NOMO-1 treated with DMSO at 0.1 percent for 48 hours (cell line): ENCODE measurements around the gene CCDC97.
"Not testable (repeated sequence)": the region's sequence is repeated elsewhere in the genome, so short reads cannot be mapped to it uniquely, and the experiment has no call there.

Experiments used
- DNase-seq: peaks from one replicate; lab custom pipeline; 2025; ENCODE audit not compliant: unreplicated experiment; lab: John Stamatoyannopoulos, UW

The CCDC97 gene

DNA sequence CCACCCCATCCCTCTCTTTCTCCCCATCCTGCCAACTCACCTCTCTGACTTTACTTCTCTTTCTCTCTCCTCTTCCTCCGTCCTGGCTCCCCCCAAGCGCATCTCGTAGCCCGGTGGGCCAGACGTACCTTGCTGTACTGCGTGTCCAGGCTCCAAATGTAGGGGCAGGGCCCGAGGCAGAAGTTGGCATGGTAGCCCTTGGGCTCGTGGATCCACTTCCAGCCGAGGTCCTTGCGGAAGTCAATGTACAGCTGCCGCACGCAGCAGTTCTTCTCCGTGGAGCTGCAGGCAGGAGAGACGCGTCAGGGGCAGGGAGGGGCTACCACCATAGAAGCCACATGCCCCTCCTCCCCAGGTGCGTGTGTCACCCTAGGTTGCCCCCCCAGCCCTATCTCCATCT, 22.0 kb downstream of the CCDC97 start:
- no peak for DNase-seq

DNA sequence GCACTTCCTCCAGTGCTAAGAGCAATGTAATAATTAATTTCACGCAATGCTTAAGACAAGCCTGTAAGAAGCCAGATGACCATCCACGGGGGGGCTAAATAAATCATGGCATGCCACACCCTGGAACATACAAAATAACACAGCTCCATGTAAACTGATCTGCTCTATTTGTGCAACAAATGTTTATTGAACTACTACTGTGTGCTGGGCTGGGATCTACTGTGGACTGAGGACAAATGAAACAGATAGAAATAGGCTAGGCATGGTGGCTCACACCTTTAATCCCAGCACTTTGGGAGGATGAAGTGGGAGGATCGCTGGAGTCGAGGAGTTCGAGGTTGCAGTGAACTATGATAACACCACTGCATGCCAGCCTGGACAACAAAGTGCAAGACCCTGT, 22.5 kb downstream of the CCDC97 start:
- no peak for DNase-seq

- peak; percentile 36 for DNase-seq
Observed at GRCh38 chr19:41334793-41335192, 24.8 kb downstream of the CCDC97 start.

DNA sequence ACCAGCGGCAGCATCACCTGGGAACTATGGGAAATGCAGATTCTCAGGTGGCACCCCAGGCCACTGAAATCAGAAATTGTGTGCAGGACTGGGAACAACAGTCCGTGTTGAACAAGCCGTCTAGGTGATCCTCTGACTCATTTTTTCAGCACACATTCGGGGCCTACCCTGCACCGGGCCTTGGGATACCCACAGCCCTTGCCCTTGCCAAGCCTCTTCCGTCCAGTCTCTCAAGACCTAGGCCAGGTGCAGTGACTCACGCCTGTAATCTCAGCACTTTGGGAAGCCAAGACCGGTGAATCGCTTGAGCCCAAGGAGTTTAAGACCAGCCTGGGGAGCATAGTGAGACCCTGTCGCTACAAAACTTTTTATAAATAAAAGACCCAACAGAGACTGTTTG, 25.5 kb downstream of the CCDC97 start:
- no peak for DNase-seq

GRCh38 chr19:41339936-41340335, 30.0 kb downstream of the CCDC97 start:
- no peak for DNase-seq

DNA sequence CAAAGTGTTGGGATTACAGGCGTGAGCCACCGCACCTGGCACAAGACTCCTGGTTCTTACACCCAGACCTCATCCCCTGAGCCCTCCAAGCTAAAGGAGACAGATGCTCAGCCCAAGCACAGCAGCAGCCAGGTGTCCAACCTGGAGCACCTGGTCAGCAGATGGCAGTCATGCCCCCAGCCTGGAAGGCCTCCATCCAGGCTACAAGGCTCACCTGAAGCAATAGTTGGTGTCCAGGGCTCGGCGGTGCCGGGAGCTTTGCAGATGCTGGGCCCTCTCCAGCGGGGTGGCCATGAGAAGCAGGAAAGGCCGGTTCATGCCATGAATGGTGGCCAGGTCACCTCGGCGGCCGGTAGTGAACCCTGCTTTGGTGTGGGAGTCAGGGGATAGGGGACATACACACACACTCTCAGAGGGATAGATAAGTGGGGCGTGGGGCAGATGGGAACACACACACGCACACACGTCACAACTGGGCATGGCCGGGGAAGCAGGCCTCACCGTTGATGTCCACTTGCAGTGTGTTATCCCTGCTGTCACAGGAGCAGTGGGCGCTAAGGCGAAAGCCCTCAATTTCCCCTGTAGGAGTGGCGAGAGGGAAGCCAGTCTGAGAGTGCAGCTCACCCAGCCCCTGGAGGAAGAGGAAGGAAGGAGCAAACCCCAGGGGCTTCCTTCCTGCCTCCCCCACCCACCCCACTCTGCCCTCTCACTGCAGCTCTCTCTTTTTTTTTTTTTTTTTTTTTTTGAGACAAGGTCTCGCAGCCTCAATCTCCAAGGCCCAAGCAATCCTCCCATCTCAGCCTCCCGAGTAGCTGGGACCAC, 31.9 kb downstream of the CCDC97 start:
- DNase-seq, result no peak

GRCh38 chr19:41344162-41344561, 34.2 kb downstream of the CCDC97 start:
- no peak for DNase-seq

DNA sequence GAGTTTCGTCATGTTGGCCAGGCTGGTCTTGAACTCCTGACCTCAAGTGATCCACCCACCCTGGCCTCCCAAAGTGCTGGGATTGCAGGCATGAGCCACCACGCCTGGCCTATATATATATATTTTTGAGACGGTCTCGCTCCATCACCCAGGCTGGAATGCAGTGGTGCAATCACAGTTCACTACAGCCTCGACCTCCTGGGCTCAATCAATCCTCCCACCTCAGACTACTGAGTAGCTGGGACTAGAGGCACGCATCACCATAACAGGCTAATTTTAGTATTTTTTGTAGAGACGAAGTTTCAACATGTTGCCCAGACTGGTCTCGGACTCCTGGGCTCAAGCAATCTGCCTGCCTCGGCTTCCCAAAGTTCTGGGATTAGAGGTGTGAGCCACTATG, 36.9 kb downstream of the CCDC97 start:
- DNase-seq, result not testable (repeated sequence)

DNA sequence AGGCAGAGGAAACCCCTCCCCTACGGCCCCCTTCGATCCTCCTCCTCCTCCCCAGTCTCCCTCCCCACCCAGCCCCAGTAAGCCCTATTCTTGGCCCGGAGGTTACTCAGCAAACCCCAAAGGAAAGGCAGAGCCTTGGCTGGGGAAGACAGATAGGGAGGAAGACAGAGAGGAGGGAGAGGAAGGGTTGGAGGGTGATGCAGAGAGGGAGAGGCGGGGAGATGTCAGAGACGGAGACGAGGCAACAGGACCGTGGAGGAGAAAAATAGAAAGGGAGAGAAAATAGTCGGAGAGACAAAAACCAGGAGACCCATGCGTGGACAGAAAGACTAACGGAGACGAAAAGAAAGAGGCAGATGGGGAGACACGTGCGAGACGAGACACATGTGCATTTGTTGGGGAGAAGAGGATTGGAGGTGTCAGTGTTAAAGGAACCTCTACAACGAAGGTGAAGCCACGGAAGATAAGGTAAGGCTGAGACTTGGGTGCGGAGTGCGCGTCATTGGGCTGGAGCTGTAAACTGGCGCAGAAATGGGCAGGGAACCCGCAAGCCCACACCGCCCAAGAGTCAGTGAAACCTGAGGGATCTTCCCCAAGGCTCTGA, 40.9 kb downstream of the CCDC97 start:
- no peak for DNase-seq

GRCh38 chr19:41351339-41352245, 41.6 kb downstream of the CCDC97 start:
- peak; percentile 66 for DNase-seq

GRCh38 chr19:41352279-41352608, 42.3 kb downstream of the CCDC97 start:
- no peak for DNase-seq

DNA sequence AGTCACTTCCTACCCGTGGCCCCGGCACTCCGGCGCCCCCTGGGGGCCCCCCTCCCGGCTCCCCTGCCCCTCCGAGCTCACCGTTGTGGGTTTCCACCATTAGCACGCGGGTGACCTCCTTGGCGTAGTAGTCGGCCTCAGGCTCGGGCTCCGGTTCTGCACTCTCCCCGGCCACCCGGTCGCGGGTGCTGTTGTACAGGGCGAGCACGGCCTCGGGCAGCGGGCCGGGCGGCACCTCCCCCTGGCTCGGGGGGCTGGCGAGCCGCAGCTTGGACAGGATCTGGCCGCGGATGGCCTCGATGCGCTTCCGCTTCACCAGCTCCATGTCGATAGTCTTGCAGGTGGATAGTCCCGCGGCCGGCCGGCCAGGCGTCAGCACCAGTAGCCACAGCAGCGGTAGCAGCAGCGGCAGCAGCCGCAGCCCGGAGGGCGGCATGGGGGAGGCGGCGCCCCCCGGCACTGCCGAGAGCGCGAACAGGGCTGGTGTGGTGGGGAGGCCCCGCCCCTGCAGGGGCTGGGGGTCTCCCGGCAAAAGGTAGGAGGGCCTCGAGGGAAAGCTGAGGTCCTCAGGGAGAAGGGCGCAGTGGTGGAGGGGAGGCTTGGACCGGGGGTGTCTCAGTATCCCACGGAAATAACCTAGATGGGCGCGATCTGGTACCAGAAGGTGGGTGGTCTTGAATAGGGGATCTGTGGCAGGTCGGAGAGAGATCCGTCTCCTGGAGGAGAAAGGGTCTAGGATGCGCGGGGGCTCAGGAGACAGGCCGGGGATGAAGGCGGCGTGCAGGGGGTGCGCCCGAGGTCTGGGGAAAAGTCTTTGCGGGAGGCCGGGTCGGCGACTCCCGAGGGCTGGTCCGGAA, 42.9 kb downstream of the CCDC97 start:
- peak; percentile 61 for DNase-seq

- peak; percentile 75 for DNase-seq
Observed at GRCh38 chr19:41353466-41354342, 43.7 kb downstream of the CCDC97 start, which contains the start of gene TGFB1. Gene TGFB1 (minus strand): TSS chr19:41353922. CDS start chr19:41353044, 878 bp downstream.

DNA sequence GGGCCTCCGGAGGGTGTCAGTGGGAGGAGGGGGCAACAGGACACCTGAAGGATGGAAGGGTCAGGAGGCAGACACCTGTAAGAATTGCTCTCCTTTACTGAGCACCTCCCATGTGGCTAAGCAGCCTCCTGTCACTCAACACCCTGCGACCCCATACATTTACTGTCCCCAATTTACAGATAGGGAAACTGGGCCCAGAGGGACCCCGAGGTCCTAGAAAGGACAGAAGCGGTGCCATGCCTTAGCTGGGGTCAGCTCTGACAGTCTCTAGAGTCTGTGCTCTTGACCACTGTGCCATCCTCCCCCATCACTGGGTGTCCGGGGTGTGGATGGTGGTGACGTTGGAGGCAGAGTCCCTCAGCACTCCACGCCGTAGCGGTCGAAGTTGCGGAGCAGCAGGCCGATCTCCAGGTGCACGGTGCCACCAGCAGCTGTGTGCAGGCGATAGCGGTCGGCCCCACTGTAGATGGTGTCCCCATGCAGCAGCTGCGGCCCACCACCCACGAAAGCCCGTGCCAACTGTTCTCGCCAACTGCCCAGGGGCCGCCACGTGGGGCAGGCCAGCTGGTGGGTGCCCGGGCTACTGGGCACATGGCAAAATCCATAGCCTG, 44.5 kb downstream of the CCDC97 start:
- DNase-seq, result no peak

DNA sequence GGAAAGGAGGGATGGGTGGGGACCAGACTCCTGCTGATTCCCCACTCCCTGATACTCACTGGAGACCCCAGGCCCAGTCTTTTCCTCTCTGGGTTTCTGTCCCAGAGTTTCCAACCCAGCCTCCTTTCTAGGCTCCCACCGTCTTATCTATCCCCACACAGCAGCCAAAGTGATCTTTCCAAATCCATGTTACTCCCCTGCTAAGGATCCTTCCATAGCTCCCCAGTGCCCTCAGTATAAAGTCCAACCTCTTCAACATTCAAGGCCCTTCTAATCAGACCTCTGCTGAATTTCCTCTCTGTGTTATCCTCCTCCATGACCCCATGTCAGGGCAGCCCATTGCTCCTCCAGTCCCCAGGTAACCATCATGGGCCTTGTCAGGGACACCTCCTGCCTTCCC, 45.1 kb downstream of the CCDC97 start:
- DNase-seq, result no peak

GRCh38 chr19:41355802-41356201, 45.8 kb downstream of the CCDC97 start:
- no peak for DNase-seq

- no peak for DNase-seq
Observed at GRCh38 chr19:41356984-41357739, 47.2 kb downstream of the CCDC97 start.

- DNase-seq, result no peak
Observed at GRCh38 chr19:41357746-41358145, 47.8 kb downstream of the CCDC97 start.

DNA sequence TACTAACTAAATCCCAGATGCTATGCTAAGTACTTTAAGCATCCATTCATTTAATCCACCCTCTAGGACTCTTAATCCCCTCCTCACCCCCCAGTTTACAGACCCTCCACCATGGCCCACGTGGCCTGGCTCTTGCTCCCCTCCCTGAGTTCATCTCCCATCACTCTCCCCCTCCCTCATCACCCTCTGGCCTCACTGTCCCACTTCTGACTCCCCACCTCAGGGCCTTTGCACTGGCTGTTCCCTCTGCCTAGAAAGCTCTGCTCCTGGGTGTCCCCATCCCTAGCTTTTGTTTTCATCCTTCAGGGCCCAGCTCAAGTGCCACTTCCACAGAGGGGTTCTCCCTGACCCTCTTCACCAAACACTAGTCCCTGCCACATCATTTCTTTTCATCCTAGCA, 49.8 kb downstream of the CCDC97 start:
- DNase-seq, result no peak
